Ovary (tissue), 10 donors: ENCODE measurements around the gene UBAP1. TPM values are rescaled to one million over a fixed set of nuclear protein-coding genes. Genes with fewer than 3 reads are reported as not detected.
A peak's percentile ranks its signal among the peaks of the same experiment; 100 is the strongest.
"Not testable (repeated sequence)": the region's sequence is repeated elsewhere in the genome, so short reads cannot be mapped to it uniquely, and the experiment has no call there.

Experiments
- DNase-seq, 5 donors: peaks; one replicate each; pipeline ENCODE4 v3.0.0-alpha.2; 2019 to 2020
- H3K27ac ChIP-seq, 2 donors: fragments of 200-600 bp; one replicate each; pipeline versions ENCODE4 v1.5.1 to v1.8.0; 2019 to 2022
- H3K27me3 ChIP-seq: fragments of 200-600 bp; one replicate; pipeline ENCODE4 v1.8.0; 2022
- H3K36me3 ChIP-seq: fragments of 200-600 bp; sonication (generic); one replicate; pipeline ENCODE4 v1.5.1; 2019
- H3K4me1 ChIP-seq: one replicate; pipeline ENCODE4 v1.8.1; 2013; ENCODE audit warnings: mild to moderate bottlenecking, moderate library complexity; ENCODE audit not compliant: insufficient read depth
- H3K4me3 ChIP-seq: fragments of 200-600 bp; sonication (generic); one replicate; pipeline ENCODE4 v1.5.1; 2017
- H3K9me3 ChIP-seq, 2 donors: fragments of 200-600 bp in 1 of 2; sonication (generic) in 1 of 2; one replicate each; pipeline versions ENCODE4 v1.5.1 to v1.8.1; 2013 to 2019; ENCODE audit warnings: mild to moderate bottlenecking in 1 of 2, moderate library complexity in 1 of 2
- EP300 ChIP-seq: sonication (generic); formaldehyde crosslinking; IDR thresholded peaks from one replicate; pipeline ENCODE4 v1.6.1; 2017; ENCODE audit warnings: antibody characterized with exemption
- POLR2A ChIP-seq: fragments of 450-650 bp; IDR thresholded peaks from one replicate; pipeline ENCODE4 v1.6.1; 2017; ENCODE audit warnings: antibody characterized with exemption, mild to moderate bottlenecking, moderate library complexity
- WGBS, 3 donors: extraction: QIAGEN DNeasy Blood & Tissue Kit in 1 of 3; methylation state at CpG; one replicate each; pipeline versions ENCODE4 v1.1.5 to v1.1.7; 2013 to 2017; 5-methylcytosine and 5-hydroxymethylcytosine counted together
- intact Hi-C, 4 donors: fragments of 100-400 bp; cut with DNase I; formaldehyde crosslinking; loops; one replicate each; pipeline versions ENCODE4 v1.11.0 to v1.15.1; 2022 to 2023
- long read RNA-seq, 3 donors: library from polyadenylated mRNA in 2 of 3; unstranded in 2 of 3; transcript quantifications; one replicate each; pipeline ENCODE4 v2.0.0 and lab custom pipeline, GENCODE V29; 2021 to 2026
- polyA plus RNA-seq, 2 donors: library from polyadenylated mRNA; stranded (reverse); fragments of 200-250 nt in 1 of 2; fragments of 350-450 nt in 1 of 2; fragmentation: Illumina TruSeq in 1 of 2; extraction: RNeasy Lipid Tissue Mini Kit (QIAGEN cat#74804) in 1 of 2; gene quantifications; one replicate each; pipeline ENCODE4 v1.2.3, GENCODE V29; 2013 to 2014
- total RNA-seq, 7 donors: library from RNA; depleted of rRNA in 2 of 7; stranded (reverse); fragments of >200 nt in 2 of 7; fragmentation: NEBNext Ultra II Directional in 3 of 7; extraction: Animal tissue kit (Norgen Biotek cat#: 25700) in 3 of 7; gene quantifications; one replicate each; pipeline versions ENCODE4 v1.1.0 to v1.2.4, GENCODE V29; 2016 to 2023
- TF ChIP-seq, protein P1 (sequence below), 3 donors: fragments of 450-650 bp in 2 of 3; fragments of 200-600 bp in 1 of 3; IDR thresholded peaks; one replicate each; pipeline versions ENCODE4 v1.5.1 to v1.8.0; 2016 to 2022; ENCODE audit warnings: antibody characterized with exemption in 3 of 3, mild to moderate bottlenecking in 1 of 3
- donor health status: DM: no; HTN: no; CAD: no; lungs with moderate emphysema.
- donor health status: DM: no; HTN: no; CAD: no.
- donor health status: Bipolar disorder and iron deficiency.
- donor health status: DM: yes; HTN: yes; CAD: no.
- donor health status: DM: no; HTN: no; CAD: no.
- donor health status: DM: yes; HTN: yes; CAD: no.

The UBAP1 gene
- total RNA-seq (10 to 100 TPM; 25.8 to 52.8 (median 44.8) TPM), polyA plus RNA-seq (10 to 100 TPM; 42.1 to 93.9 TPM)
- long read RNA-seq, donor 1, transcript UBAP1-204 (6 exons, 2,029 nt) = minor isoform, 13 of 239 reads
- long read RNA-seq, donor 1, transcript UBAP1-201 (7 exons, 2,735 nt) = major isoform, 180 of 239 reads
- long read RNA-seq, donor 1, transcript UBAP1-205 (6 exons, 1,753 nt) = minor isoform, 10 of 239 reads
- long read RNA-seq, donor 1, partial matches to known transcripts = 18 of 239 reads
- long read RNA-seq, donor 1, other reads (novel, unspliced or antisense) = 18 of 239 reads
- long read RNA-seq, donor 2, transcript UBAP1-201 (7 exons, 2,735 nt) = major isoform, 21 of 44 reads
- long read RNA-seq, donor 2, partial matches to known transcripts = 22 of 44 reads
- long read RNA-seq, donor 2, other reads (novel, unspliced or antisense) = 0 of 44 reads
- long read RNA-seq, donor 3, transcript UBAP1-201 (7 exons, 2,735 nt) = major isoform, 87 of 113 reads
- long read RNA-seq, donor 3, partial matches to known transcripts = 7 of 113 reads
- long read RNA-seq, donor 3, other reads (novel, unspliced or antisense) = 15 of 113 reads

DNA sequence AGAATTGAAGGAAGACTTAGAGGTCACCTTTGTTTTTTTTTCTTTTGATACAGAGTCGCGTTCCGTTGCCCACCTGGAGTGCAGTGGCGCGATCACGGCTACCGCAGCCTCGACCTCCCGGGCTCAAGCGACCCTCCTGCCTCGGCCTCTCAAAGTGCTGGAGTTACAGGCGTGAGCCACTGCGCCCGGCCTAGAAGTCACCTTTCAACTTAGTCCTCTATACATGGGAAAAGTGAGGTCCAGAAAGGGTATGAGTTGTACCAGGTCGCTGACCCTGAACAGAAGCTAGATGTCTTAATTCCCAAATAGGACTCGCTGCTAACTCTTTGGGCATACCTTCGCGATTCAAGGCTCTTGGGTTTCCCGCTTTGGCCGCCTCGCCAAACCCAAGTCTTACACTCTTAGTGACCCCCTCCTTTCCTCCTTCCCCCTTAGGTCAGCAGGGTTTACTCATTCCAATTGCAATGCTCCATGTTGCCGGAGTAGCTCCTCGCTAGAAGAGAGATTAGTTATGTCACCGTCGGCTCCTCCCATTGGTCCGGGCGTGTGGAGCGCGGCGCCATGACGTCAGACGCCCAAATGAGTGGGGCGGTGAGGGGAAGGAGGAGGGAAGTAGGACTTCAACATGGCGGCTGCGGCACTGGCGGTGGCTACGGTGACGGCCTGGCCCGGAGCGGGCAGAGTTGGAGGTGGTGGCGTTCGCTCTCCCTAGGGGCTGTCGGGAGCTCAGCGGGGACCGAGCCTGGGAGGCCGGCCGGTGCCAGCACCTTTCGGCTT is at the start of gene UBAP1:
TSS of gene UBAP1 (plus strand) at position 608 of the 777 bp plus-strand sequence. CDS start 41,872 bp downstream, outside the sequence.
- Histone ChIP-seq H3K27me3 (no peaks in the 10 kb centered on the region), H3K36me3 (no peaks in the 10 kb centered on the region), H3K9me3 (no peaks in the 10 kb centered on the region), H3K4me1 (peaks cover 3% of the 10 kb centered on the region), H3K4me3 (peak within 1 kb of the TSS; percentile 75), H3K27ac (peak within 1 kb of the TSS; percentile 88 to 98)
- WGBS, 3 donors = 0 to 1% (median 0%) methylated on average over 48 of the region's 48 CpGs
- intact Hi-C loops = loop anchor here in 1 of 4 donors (5.0 kb wide), 3 partner anchors 36 to 74 kb away; partner anchors contain the start of gene DCAF12
- TF ChIP-seq, protein P1, sequence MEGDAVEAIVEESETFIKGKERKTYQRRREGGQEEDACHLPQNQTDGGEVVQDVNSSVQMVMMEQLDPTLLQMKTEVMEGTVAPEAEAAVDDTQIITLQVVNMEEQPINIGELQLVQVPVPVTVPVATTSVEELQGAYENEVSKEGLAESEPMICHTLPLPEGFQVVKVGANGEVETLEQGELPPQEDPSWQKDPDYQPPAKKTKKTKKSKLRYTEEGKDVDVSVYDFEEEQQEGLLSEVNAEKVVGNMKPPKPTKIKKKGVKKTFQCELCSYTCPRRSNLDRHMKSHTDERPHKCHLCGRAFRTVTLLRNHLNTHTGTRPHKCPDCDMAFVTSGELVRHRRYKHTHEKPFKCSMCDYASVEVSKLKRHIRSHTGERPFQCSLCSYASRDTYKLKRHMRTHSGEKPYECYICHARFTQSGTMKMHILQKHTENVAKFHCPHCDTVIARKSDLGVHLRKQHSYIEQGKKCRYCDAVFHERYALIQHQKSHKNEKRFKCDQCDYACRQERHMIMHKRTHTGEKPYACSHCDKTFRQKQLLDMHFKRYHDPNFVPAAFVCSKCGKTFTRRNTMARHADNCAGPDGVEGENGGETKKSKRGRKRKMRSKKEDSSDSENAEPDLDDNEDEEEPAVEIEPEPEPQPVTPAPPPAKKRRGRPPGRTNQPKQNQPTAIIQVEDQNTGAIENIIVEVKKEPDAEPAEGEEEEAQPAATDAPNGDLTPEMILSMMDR (IDR thresholded peaks at IDR 0.05) = peak in 1 of 3 donors; percentile 6
- peak; percentile 96 for TF ChIP-seq POLR2A
- TF ChIP-seq EP300 = no peak
- peak; percentile 96 to 98 (median 97) for DNase-seq

DNA sequence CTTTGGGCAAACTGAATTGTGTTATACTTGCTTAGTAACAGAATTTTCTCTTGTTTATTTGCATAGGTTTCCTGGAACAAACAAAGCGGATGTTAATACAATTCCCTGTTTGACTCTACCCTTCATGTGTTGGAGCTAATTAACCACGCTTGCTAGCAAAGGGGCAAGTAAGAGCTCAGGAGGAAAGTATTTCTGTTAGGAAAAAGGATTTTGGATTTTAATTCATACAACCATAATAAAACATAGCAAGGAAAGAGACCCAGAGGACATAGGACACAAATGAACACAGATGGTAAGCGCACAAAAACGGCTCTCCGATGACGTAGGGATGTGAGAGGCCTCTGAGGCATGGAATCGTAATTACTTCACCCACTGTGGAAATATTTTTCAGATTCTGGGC is 47.3 kb upstream of the UBAP1 start:
- intact Hi-C loops = no loop called here

DNA sequence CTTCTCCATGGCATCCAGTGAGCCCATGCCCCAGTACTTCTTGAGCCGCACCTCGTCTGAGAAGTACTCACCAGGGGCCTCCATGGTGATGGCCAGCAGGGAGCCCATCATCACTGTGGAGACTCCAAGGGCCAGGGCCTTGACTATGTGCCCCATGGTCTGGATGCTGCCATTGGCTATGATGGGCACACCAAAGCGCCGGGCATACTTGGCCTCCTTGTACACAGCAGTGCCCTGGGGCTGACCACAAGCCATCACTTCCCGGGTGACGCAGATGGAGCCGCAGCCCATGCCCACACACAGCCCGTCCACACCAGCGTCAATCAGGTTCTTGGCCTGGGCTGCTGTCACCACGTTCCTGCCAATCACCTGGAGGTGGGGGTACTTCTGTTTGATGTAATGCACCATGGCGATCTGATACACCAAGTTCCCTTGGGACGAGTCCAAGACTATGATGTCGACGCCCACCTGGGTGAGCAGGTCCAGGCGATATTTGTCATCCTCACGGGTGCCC is 45.4 kb upstream of the UBAP1 start:
- H3K9me3 ChIP-seq = no peaks in the 10 kb centered on the region
- DNase-seq = no peak
- TF ChIP-seq, protein P1 (IDR thresholded peaks at IDR 0.05) = no peak
- TF ChIP-seq EP300 (no peak), POLR2A (no peak)
- H3K4me1 ChIP-seq = no peaks in the 10 kb centered on the region
- H3K4me3 ChIP-seq = no peak overlapping the region
- WGBS, 3 donors = 87 to 95% (median 93%) methylated on average over 14 to 16 of the region's 16 CpGs
- H3K27ac ChIP-seq = no peak overlapping the region
- intact Hi-C loops = no loop called here
- no peaks in the 10 kb centered on the region for H3K36me3 ChIP-seq
- no peaks in the 10 kb centered on the region for H3K27me3 ChIP-seq

More for the DNA sequence above, 47.3 kb upstream of the UBAP1 start:
- Histone ChIP-seq H3K4me1 (peaks cover 4% of the 10 kb centered on the region), H3K4me3 (no peak overlapping the region), H3K9me3 (no peaks in the 10 kb centered on the region), H3K27me3 (no peaks in the 10 kb centered on the region), H3K36me3 (no peaks in the 10 kb centered on the region), H3K27ac (no peak overlapping the region)
- 94 to 95% (median 94%) methylated on average over 7 of the region's 7 CpGs for WGBS, 3 donors
- no peak for DNase-seq
- TF ChIP-seq EP300 (no peak), POLR2A (no peak)
- TF ChIP-seq, protein P1 (IDR thresholded peaks at IDR 0.05) = no peak

DNA sequence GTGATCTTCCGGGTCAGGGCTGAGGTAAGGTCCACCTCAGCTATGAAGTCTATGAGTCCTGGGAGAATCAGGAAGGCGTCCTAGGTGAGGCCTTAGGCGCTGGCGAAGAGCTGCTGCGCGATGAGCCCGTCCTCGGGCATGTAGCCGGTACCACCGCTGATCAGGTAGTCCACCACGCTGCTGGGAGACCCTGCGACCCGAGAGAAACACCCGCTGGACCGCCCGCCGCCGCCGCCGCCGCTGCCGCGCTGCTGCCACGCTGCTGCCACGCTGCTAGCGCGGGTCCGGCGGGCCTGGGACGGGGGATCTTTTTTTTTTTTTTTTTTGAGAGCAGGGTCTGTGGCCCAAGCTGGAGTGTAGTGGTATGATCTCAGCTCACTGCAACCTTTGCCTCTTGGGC is 44.3 kb upstream of the UBAP1 start:
- H3K27me3 ChIP-seq = no peaks in the 10 kb centered on the region
- WGBS, 3 donors = 92 to 96% (median 94%) methylated on average over 30 of the region's 30 CpGs

DNA sequence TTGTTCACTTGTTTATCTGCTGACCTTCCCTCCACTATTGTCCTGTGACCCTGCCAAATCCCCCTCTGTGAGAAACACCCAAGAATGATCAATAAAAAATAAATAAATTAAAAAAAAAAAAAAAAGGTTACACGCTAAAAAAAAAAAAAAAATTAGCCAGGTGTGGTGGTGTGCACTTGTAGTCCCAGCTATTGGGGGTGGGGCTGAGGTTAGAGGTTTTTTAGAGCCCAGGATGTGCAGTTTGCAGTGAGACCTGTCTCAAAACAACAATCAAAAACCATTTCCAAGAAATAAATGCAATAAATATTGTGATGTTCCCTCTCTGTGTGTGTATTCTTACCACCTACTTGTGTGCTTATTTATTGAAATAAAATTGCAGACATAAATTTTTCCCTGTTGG is 40.2 kb upstream of the UBAP1 start:
- H3K27ac ChIP-seq, H3K4me3 ChIP-seq, H3K9me3 ChIP-seq, intact Hi-C loops, H3K36me3 ChIP-seq, DNase-seq, H3K4me1 ChIP-seq, H3K27me3 ChIP-seq: not testable (repeated sequence)
- WGBS, 3 donors = 88 to 94% (median 91%) methylated on average over 1 of the region's 1 CpG

More for the DNA sequence above, 44.3 kb upstream of the UBAP1 start:
- no peaks in the 10 kb centered on the region for H3K9me3 ChIP-seq
- H3K4me3 ChIP-seq = no peak overlapping the region
- intact Hi-C loops = no loop called here
- no peaks in the 10 kb centered on the region for H3K36me3 ChIP-seq
- no peak for DNase-seq
- TF ChIP-seq, protein P1 (IDR thresholded peaks at IDR 0.05) = no peak
- TF ChIP-seq EP300 (no peak), POLR2A (no peak)
- H3K4me1 ChIP-seq = peaks cover 3% of the 10 kb centered on the region
- H3K27ac ChIP-seq = no peak overlapping the region
